ENCODE results near the gene PEPD. TPM values are rescaled to one million over a fixed set of nuclear protein-coding genes. Genes with fewer than 3 reads are reported as not detected.

The PEPD gene
- total RNA-seq, 1 experiment from 2014 or later = 40.5 TPM

GRCh38 chr19:33414667-33415605 lies 106.7 kb downstream of the PEPD start:
- TF ChIP-seq MAX (IDR thresholded peaks at IDR 0.05) (no peak), RAD21 (IDR thresholded peaks at IDR 0.05; ENCODE audit: low read depth) (no peak)
- Histone ChIP-seq H3K9me3 (ENCODE audit: control insufficient read depth in 1 of 2, insufficient read depth in 1 of 2, low read depth in 1 of 2, low read length in 2 of 2) (no peaks in the 10 kb centered on the region), H3K4me2 (ENCODE audit: low read length) (no peak overlapping the region), H3K79me2 (ENCODE audit: insufficient read depth, low read length) (no peaks in the 10 kb centered on the region), H4K20me1 (ENCODE audit: insufficient read depth) (no peaks in the 10 kb centered on the region), H2AFZ (ENCODE audit: low read depth, low read length, poor library complexity, severe bottlenecking) (no peak overlapping the region), H3K4me3 (replicated peaks in 1 of 2; ENCODE audit: low read depth in 1 of 2, low read length in 2 of 2) (no peak overlapping the region), H3K36me3 (ENCODE audit: control insufficient read depth in 1 of 2, insufficient read depth in 2 of 2, low read length in 2 of 2) (no peaks in the 10 kb centered on the region), H3K27ac (ENCODE audit: low read depth, low read length) (no peak overlapping the region), H3K27me3 (ENCODE audit: insufficient read depth, low read length) (no peaks in the 10 kb centered on the region), H3K9me2 (ENCODE audit: insufficient read depth) (no peaks in the 10 kb centered on the region), H3K4me1 (ENCODE audit: control insufficient read depth in 1 of 2, insufficient read depth in 2 of 2, low read length in 2 of 2) (peaks cover 0 to 6% of the 10 kb centered on the region in 2 experiments; a peak in 1 of 4 replicates), H3K9ac (ENCODE audit: low read length) (no peak overlapping the region)
- CTCF ChIA-PET = interaction anchor here (0.9 to 3.1 kb wide), 5 partner anchors 8 to 355 kb away, joined by 4 to 50 read pairs (median 5); no protein-coding TSS in a partner anchor
- no TSS peak for BruUV-seq (replicated peaks)
- ATAC-seq = no peak
- POLR2A ChIA-PET = no interaction called here
- RAD21 ChIA-PET (ENCODE audit: low non-redundant PET in 1 of 2, low total read pairs in 2 of 2, uncharacterized antibody in 2 of 2, unreplicated experiment in 2 of 2) = interaction anchor here in 1 of 2 experiments (0.9 kb wide), 1 partner anchor 11 kb away, joined by 3 read pairs; no protein-coding TSS in a partner anchor
- DNase-seq (ENCODE audit: low read depth, low spot score) = no peak
- intact Hi-C loops (cut with micrococcal nuclease) = loop anchor here (5.0 kb wide), 1 partner anchor 357 kb away; no protein-coding TSS in a partner anchor

- no peaks in the 10 kb centered on the region for H3K27me3 ChIP-seq (ENCODE audit: insufficient read depth, low read length)
- ChIA-PET POLR2A (interaction anchor here (0.6 kb wide), 1 partner anchor 352 kb away, joined by 5 read pairs; no protein-coding TSS in a partner anchor), RAD21 (ENCODE audit: low non-redundant PET in 1 of 2, low total read pairs in 2 of 2, uncharacterized antibody in 2 of 2, unreplicated experiment in 2 of 2) (no interaction called here), CTCF (interaction anchor here (0.7 to 1.6 kb wide), 2 partner anchors 354 to 364 kb away, joined by 3 to 5 read pairs; no protein-coding TSS in a partner anchor)
- no peaks in the 10 kb centered on the region for H3K9me3 ChIP-seq (ENCODE audit: control insufficient read depth in 1 of 2, insufficient read depth in 1 of 2, low read depth in 1 of 2, low read length in 2 of 2)
- H3K4me1 ChIP-seq (ENCODE audit: control insufficient read depth in 1 of 2, insufficient read depth in 2 of 2, low read length in 2 of 2) = peaks cover 0 to 6% of the 10 kb centered on the region in 2 experiments; a peak in 1 of 4 replicates
- no TSS peak for BruUV-seq (replicated peaks)
- no peaks in the 10 kb centered on the region for H3K9me2 ChIP-seq (ENCODE audit: insufficient read depth)
- no peak overlapping the region for H3K27ac ChIP-seq (ENCODE audit: low read depth, low read length)
- H3K79me2 ChIP-seq (ENCODE audit: insufficient read depth, low read length) = no peaks in the 10 kb centered on the region
- intact Hi-C loops (cut with micrococcal nuclease) = no loop called here
- no peak overlapping the region for H3K4me3 ChIP-seq (replicated peaks in 1 of 2; ENCODE audit: low read depth in 1 of 2, low read length in 2 of 2)
- H2AFZ ChIP-seq (ENCODE audit: low read depth, low read length, poor library complexity, severe bottlenecking) = no peak overlapping the region
- DNase-seq (ENCODE audit: low read depth, low spot score) (no peak), ATAC-seq (no peak)
- no peaks in the 10 kb centered on the region for H3K36me3 ChIP-seq (ENCODE audit: control insufficient read depth in 1 of 2, insufficient read depth in 2 of 2, low read length in 2 of 2)
- H4K20me1 ChIP-seq (ENCODE audit: insufficient read depth) = no peaks in the 10 kb centered on the region
- TF ChIP-seq REST (IDR thresholded peaks at IDR 0.05; ENCODE audit: low read depth) (no peak), POLR2A (IDR thresholded peaks at IDR 0.05; ENCODE audit: borderline replicate concordance, extremely low read depth, insufficient read depth, insufficient read length) (no peak), MAX (IDR thresholded peaks at IDR 0.05) (no peak), EGR1 (IDR thresholded peaks at IDR 0.05; ENCODE audit: low read depth) (no peak), SIN3A (IDR thresholded peaks at IDR 0.05; ENCODE audit: low read depth) (no peak), CEBPB (IDR thresholded peaks at IDR 0.05; ENCODE audit: low read depth) (no peak), POLR2AphosphoS5 (IDR thresholded peaks at IDR 0.05; ENCODE audit: low read depth, low read length) (no peak), EZH2 (IDR thresholded peaks at IDR 0.05) (no peak), EZH2phosphoT487 (IDR thresholded peaks at IDR 0.05; ENCODE audit: borderline replicate concordance) (no peak), TCF7L2 (IDR thresholded peaks at IDR 0.05; ENCODE audit: borderline replicate concordance, extremely low read depth, insufficient read depth, insufficient read length) (no peak)
- no peak overlapping the region for H3K4me2 ChIP-seq (ENCODE audit: low read length)
- H3K9ac ChIP-seq (ENCODE audit: low read length) = no peak overlapping the region
These were observed 107.5 kb downstream of the PEPD start for GRCh38 chr19:33413868-33414666.

Measured in HCT116 (cell line).